ENCODE results near the gene MAPK10. TPM values are rescaled to one million over a fixed set of nuclear protein-coding genes. Genes with fewer than 3 reads are reported as not detected.
"Not testable (repeated sequence)": the region's sequence is repeated elsewhere in the genome, so short reads cannot be mapped to it uniquely, and the experiment has no call there.

MAPK10 gene
- total RNA-seq, 3 donors from 2014 or later (not counting 1 experiment from before 2014, with no cell fraction given) = 0.92 TPM; not detected in 2

GRCh38 chr4:86033171-86033570 lies 326.7 kb downstream of the MAPK10 start:
- Histone ChIP-seq H3K36me3 (ENCODE audit: control insufficient read depth, insufficient read depth, low read length) (no peaks in the 10 kb centered on the region), H3K9me3 (ENCODE audit: control insufficient read depth, insufficient read depth, low read length) (no peaks in the 10 kb centered on the region), H3K4me1 (ENCODE audit: control insufficient read depth, insufficient read depth, low read length) (no peaks in the 10 kb centered on the region), H3K27me3 (ENCODE audit: control insufficient read depth, insufficient read depth, low read length) (no peaks in the 10 kb centered on the region), H3K4me3 (ENCODE audit: low read length) (no peak overlapping the region), H3K27ac (ENCODE audit: low read length) (no peak overlapping the region)
- intact Hi-C loops (cut with micrococcal nuclease) = no loop called here
- Mint-ChIP-seq H3K27me3 (ENCODE audit: low read depth in 2 of 2) (no peaks in the 10 kb centered on the region), H3K9me3 (peaks cover 0 to 2% of the 10 kb centered on the region in 2 donors), H3K36me3 (peaks cover 7% of the 10 kb centered on the region), H3K4me3 (no peak overlapping the region), H3K27ac (no peak overlapping the region), H3K4me1 (no peaks in the 10 kb centered on the region)
- ATAC-seq (no peak), DNase-seq (no peak)
- TF ChIP-seq, protein P1, sequence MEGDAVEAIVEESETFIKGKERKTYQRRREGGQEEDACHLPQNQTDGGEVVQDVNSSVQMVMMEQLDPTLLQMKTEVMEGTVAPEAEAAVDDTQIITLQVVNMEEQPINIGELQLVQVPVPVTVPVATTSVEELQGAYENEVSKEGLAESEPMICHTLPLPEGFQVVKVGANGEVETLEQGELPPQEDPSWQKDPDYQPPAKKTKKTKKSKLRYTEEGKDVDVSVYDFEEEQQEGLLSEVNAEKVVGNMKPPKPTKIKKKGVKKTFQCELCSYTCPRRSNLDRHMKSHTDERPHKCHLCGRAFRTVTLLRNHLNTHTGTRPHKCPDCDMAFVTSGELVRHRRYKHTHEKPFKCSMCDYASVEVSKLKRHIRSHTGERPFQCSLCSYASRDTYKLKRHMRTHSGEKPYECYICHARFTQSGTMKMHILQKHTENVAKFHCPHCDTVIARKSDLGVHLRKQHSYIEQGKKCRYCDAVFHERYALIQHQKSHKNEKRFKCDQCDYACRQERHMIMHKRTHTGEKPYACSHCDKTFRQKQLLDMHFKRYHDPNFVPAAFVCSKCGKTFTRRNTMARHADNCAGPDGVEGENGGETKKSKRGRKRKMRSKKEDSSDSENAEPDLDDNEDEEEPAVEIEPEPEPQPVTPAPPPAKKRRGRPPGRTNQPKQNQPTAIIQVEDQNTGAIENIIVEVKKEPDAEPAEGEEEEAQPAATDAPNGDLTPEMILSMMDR (IDR thresholded peaks at IDR 0.05) = no peak
- WGBS (ENCODE audit: insufficient coverage) = 9% methylated on average over 4 of the region's 4 CpGs

- Histone ChIP-seq H3K9me3 (ENCODE audit: control insufficient read depth, insufficient read depth, low read length) (no peaks in the 10 kb centered on the region), H3K27me3 (ENCODE audit: control insufficient read depth, insufficient read depth, low read length) (no peaks in the 10 kb centered on the region), H3K27ac (ENCODE audit: low read length) (no peak overlapping the region), H3K4me3 (ENCODE audit: low read length) (no peak overlapping the region), H3K36me3 (ENCODE audit: control insufficient read depth, insufficient read depth, low read length) (no peaks in the 10 kb centered on the region), H3K4me1 (ENCODE audit: control insufficient read depth, insufficient read depth, low read length) (no peaks in the 10 kb centered on the region)
- 24% methylated on average over 4 of the region's 4 CpGs for WGBS (ENCODE audit: insufficient coverage)
- H3K9me3 Mint-ChIP-seq = peaks cover 1 to 3% of the 10 kb centered on the region in 2 donors
- peaks cover 7% of the 10 kb centered on the region for H3K36me3 Mint-ChIP-seq
- no peak for ATAC-seq
- H3K27ac Mint-ChIP-seq = no peak overlapping the region
- TF ChIP-seq, protein P1 (IDR thresholded peaks at IDR 0.05) = no peak
- no peak overlapping the region for H3K4me3 Mint-ChIP-seq
- no peak for DNase-seq
- intact Hi-C loops (cut with micrococcal nuclease) = no loop called here
- H3K27me3 Mint-ChIP-seq (ENCODE audit: low read depth in 2 of 2) = no peaks in the 10 kb centered on the region
- no peaks in the 10 kb centered on the region for H3K4me1 Mint-ChIP-seq
These were observed 327.3 kb downstream of the MAPK10 start for GRCh38 chr4:86032476-86033022.

DNA sequence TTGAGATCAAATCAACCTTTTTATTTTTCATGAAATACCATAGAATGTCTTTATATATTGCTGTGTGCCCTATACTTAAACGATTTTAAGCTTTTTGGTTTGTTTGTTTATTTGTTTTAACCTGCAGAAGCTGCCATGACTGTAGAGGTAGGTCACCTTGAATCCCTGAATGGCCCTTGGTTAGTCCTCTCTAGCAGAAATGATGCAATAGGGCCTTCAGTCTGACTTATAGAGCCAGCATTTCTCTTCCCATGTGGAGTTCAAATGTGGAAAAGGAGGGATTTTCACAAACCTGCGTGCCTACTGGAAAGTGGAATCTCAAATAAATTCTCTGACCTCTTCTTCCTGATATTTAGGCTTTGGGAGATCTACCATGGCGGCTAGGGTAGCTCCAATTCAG lies 327.9 kb downstream of the MAPK10 start:
- no peaks in the 10 kb centered on the region for H3K27me3 ChIP-seq (ENCODE audit: control insufficient read depth, insufficient read depth, low read length)
- Mint-ChIP-seq H3K9me3 (peaks cover 3 to 4% of the 10 kb centered on the region in 2 donors), H3K27ac (no peak overlapping the region), H3K27me3 (ENCODE audit: low read depth in 2 of 2) (no peaks in the 10 kb centered on the region), H3K36me3 (peaks cover 7% of the 10 kb centered on the region), H3K4me3 (no peak overlapping the region), H3K4me1 (no peaks in the 10 kb centered on the region)
- H3K9me3 ChIP-seq (ENCODE audit: control insufficient read depth, insufficient read depth, low read length) = no peaks in the 10 kb centered on the region
- H3K4me1 ChIP-seq (ENCODE audit: control insufficient read depth, insufficient read depth, low read length) = no peaks in the 10 kb centered on the region
- intact Hi-C loops (cut with micrococcal nuclease) = no loop called here
- H3K27ac ChIP-seq (ENCODE audit: low read length) = no peak overlapping the region
- DNase-seq = no peak
- TF ChIP-seq, protein P1 (IDR thresholded peaks at IDR 0.05) = no peak
- WGBS (ENCODE audit: insufficient coverage) = 74% methylated on average over 2 of the region's 3 CpGs
- H3K36me3 ChIP-seq (ENCODE audit: control insufficient read depth, insufficient read depth, low read length) = no peaks in the 10 kb centered on the region
- no peak for ATAC-seq
- H3K4me3 ChIP-seq (ENCODE audit: low read length) = no peak overlapping the region

GRCh38 chr4:86026720-86027119 lies 333.1 kb downstream of the MAPK10 start:
- Histone ChIP-seq H3K4me1 (ENCODE audit: control insufficient read depth, insufficient read depth, low read length) (no peaks in the 10 kb centered on the region), H3K9me3 (ENCODE audit: control insufficient read depth, insufficient read depth, low read length) (no peaks in the 10 kb centered on the region), H3K27me3 (ENCODE audit: control insufficient read depth, insufficient read depth, low read length) (no peaks in the 10 kb centered on the region), H3K4me3 (ENCODE audit: low read length) (no peak overlapping the region), H3K36me3 (ENCODE audit: control insufficient read depth, insufficient read depth, low read length) (no peaks in the 10 kb centered on the region), H3K27ac (ENCODE audit: low read length) (no peak overlapping the region)
- H3K4me3 Mint-ChIP-seq = no peak overlapping the region
- H3K9me3 Mint-ChIP-seq = peaks cover 3 to 4% of the 10 kb centered on the region in 2 donors
- intact Hi-C loops (cut with micrococcal nuclease) = no loop called here
- DNase-seq (no peak), ATAC-seq (no peak)
- no peaks in the 10 kb centered on the region for H3K27me3 Mint-ChIP-seq (ENCODE audit: low read depth in 2 of 2)
- H3K36me3 Mint-ChIP-seq = no peaks in the 10 kb centered on the region
- no peak overlapping the region for H3K27ac Mint-ChIP-seq
- H3K4me1 Mint-ChIP-seq = no peaks in the 10 kb centered on the region
- WGBS (ENCODE audit: insufficient coverage) = 84% methylated on average over 8 of the region's 8 CpGs
- TF ChIP-seq, protein P1 (IDR thresholded peaks at IDR 0.05) = no peak

- H3K36me3 ChIP-seq (ENCODE audit: control insufficient read depth, insufficient read depth, low read length); H3K4me1 ChIP-seq (ENCODE audit: control insufficient read depth, insufficient read depth, low read length); H3K9me3 Mint-ChIP-seq; H3K9me3 ChIP-seq (ENCODE audit: control insufficient read depth, insufficient read depth, low read length); H3K27ac Mint-ChIP-seq; H3K4me3 Mint-ChIP-seq; H3K4me1 Mint-ChIP-seq; H3K4me3 ChIP-seq (ENCODE audit: low read length); ATAC-seq; intact Hi-C loops (cut with micrococcal nuclease); H3K27ac ChIP-seq (ENCODE audit: low read length); DNase-seq; H3K27me3 ChIP-seq (ENCODE audit: control insufficient read depth, insufficient read depth, low read length); H3K36me3 Mint-ChIP-seq; H3K27me3 Mint-ChIP-seq (ENCODE audit: low read depth in 2 of 2): not testable (repeated sequence)
- 97% methylated on average over 21 of the region's 24 CpGs for WGBS (ENCODE audit: insufficient coverage)
These were observed 338.2 kb downstream of the MAPK10 start for GRCh38 chr4:86021671-86022070.

Measured in natural killer cell (primary cell).